ENCODE data around the gene SLC39A11.

SLC39A11 gene

GRCh38 chr17:72754513-72754912, 338.0 kb downstream of the SLC39A11 start:
- Histone ChIP-seq H3K36me3 (ENCODE audit: control insufficient read depth, insufficient read depth, low read length) (no peaks in the 10 kb centered on the region), H3K4me3 (replicated peaks; ENCODE audit: low read depth, low read length) (no peak overlapping the region), H3K27me3 (replicated peaks; ENCODE audit: control insufficient read depth, insufficient read depth, low read length) (no peaks in the 10 kb centered on the region)
- DNase-seq (ENCODE audit: extremely low read depth, insufficient read length) = no peak
- TF ChIP-seq, protein P1, sequence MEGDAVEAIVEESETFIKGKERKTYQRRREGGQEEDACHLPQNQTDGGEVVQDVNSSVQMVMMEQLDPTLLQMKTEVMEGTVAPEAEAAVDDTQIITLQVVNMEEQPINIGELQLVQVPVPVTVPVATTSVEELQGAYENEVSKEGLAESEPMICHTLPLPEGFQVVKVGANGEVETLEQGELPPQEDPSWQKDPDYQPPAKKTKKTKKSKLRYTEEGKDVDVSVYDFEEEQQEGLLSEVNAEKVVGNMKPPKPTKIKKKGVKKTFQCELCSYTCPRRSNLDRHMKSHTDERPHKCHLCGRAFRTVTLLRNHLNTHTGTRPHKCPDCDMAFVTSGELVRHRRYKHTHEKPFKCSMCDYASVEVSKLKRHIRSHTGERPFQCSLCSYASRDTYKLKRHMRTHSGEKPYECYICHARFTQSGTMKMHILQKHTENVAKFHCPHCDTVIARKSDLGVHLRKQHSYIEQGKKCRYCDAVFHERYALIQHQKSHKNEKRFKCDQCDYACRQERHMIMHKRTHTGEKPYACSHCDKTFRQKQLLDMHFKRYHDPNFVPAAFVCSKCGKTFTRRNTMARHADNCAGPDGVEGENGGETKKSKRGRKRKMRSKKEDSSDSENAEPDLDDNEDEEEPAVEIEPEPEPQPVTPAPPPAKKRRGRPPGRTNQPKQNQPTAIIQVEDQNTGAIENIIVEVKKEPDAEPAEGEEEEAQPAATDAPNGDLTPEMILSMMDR (IDR thresholded peaks at IDR 0.05; ENCODE audit: insufficient read depth, low read length, poor library complexity, severe bottlenecking) = no peak

GRCh38 chr17:72751746-72752145, 340.7 kb downstream of the SLC39A11 start:
- H3K36me3 ChIP-seq (ENCODE audit: control insufficient read depth, insufficient read depth, low read length) = no peaks in the 10 kb centered on the region
- TF ChIP-seq, protein P1 (IDR thresholded peaks at IDR 0.05; ENCODE audit: insufficient read depth, low read length, poor library complexity, severe bottlenecking) = no peak
- no peaks in the 10 kb centered on the region for H3K27me3 ChIP-seq (replicated peaks; ENCODE audit: control insufficient read depth, insufficient read depth, low read length)
- no peak for DNase-seq (ENCODE audit: extremely low read depth, insufficient read length)
- no peak overlapping the region for H3K4me3 ChIP-seq (replicated peaks; ENCODE audit: low read depth, low read length)

DNA sequence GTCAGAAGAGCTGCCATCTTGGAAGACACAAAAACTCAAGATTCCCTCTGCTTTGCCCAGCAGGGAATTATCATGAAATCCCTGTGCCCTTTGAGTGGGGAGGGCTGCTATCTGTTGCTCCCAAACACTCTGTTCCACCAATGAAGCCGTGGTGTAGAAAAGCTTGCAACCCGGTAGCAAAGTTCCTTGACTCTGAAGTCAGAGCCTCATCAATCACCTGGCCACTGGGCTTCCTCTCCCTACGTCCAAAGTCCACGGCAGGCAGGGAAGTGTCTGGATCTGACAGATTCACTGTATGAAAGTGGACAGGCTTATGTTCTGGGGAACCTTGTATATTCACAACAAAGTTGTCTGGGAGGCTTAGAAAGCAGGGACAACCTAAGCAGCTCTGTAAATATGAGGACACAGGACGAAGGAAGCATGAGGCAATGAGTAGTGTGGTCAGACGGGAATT, 343.3 kb downstream of the SLC39A11 start:
- no peak overlapping the region for H3K4me3 ChIP-seq (replicated peaks; ENCODE audit: low read depth, low read length)
- H3K27me3 ChIP-seq (replicated peaks; ENCODE audit: control insufficient read depth, insufficient read depth, low read length) = no peaks in the 10 kb centered on the region
- no peak for DNase-seq (ENCODE audit: extremely low read depth, insufficient read length)
- TF ChIP-seq, protein P1 (IDR thresholded peaks at IDR 0.05; ENCODE audit: insufficient read depth, low read length, poor library complexity, severe bottlenecking) = no peak
- H3K36me3 ChIP-seq (ENCODE audit: control insufficient read depth, insufficient read depth, low read length) = no peaks in the 10 kb centered on the region

DNA sequence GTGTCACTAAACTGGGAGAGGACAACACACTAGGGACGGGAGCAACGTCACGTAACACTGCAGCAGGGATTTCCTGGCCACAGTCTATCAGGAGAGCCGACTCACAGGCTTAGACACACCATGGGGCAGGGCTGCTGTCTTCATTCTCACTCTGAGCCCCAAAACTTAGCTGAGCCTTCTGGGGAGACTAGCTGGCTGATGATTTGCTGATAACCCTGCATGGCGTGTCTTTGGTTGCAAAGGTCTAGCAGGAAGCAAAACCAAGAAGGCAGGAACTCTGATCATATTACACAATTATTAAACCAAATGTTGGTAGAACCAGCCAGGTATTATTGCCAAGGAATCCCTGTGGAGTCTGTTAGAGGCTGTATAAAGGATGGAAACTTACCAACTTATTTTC, 345.0 kb downstream of the SLC39A11 start:
- no peaks in the 10 kb centered on the region for H3K27me3 ChIP-seq (replicated peaks; ENCODE audit: control insufficient read depth, insufficient read depth, low read length)
- no peak for DNase-seq (ENCODE audit: extremely low read depth, insufficient read length)
- no peaks in the 10 kb centered on the region for H3K36me3 ChIP-seq (ENCODE audit: control insufficient read depth, insufficient read depth, low read length)
- no peak overlapping the region for H3K4me3 ChIP-seq (replicated peaks; ENCODE audit: low read depth, low read length)
- TF ChIP-seq, protein P1 (IDR thresholded peaks at IDR 0.05; ENCODE audit: insufficient read depth, low read length, poor library complexity, severe bottlenecking) = no peak

DNA sequence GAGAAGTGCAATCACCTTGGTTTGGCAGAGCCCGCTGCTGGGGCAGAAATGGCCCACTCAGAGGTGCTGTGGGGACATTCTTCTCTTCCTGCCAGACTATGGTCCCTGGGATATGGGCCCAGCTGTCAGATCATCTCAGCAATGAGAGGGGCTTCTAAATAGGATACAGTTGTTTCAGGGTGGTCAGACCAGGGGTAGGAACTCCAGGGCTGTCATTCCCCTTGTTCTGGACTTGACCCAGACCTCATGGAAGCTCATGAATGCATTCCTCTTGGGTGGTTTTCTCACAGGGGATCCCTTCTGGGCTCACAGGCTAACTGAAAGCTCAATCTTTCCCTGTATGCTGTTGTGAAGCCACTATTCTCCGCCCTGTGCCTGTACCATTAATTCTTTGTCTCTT, 347.2 kb downstream of the SLC39A11 start:
- H3K27me3 ChIP-seq (replicated peaks; ENCODE audit: control insufficient read depth, insufficient read depth, low read length) = no peaks in the 10 kb centered on the region
- DNase-seq (ENCODE audit: extremely low read depth, insufficient read length) = no peak
- H3K4me3 ChIP-seq (replicated peaks; ENCODE audit: low read depth, low read length) = no peak overlapping the region
- TF ChIP-seq, protein P1 (IDR thresholded peaks at IDR 0.05; ENCODE audit: insufficient read depth, low read length, poor library complexity, severe bottlenecking) = no peak
- H3K36me3 ChIP-seq (ENCODE audit: control insufficient read depth, insufficient read depth, low read length) = no peaks in the 10 kb centered on the region

DNA sequence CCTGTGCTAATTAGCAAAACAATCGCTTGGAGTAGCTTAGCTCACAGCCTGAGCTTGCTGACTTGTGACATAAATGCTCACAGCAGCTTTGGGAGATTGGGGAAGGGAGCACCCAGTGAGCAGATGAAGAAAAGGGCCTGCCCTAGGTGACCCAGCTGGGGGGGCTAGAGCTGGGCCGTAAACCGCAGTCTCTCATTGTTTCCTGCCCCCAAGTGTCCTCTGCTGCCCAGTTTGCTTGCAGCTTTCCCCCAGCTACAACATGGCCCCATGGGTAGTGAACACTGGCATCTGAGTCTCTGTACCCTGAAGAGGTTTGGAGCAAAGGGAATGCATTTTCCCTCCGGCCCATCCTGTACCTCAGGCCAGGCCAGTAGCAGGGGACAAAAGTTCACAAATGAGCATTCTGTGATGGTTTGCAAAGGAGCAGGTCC, 349.4 kb downstream of the SLC39A11 start:
- H3K36me3 ChIP-seq (ENCODE audit: control insufficient read depth, insufficient read depth, low read length) = no peaks in the 10 kb centered on the region
- H3K4me3 ChIP-seq (replicated peaks; ENCODE audit: low read depth, low read length) = no peak overlapping the region
- H3K27me3 ChIP-seq (replicated peaks; ENCODE audit: control insufficient read depth, insufficient read depth, low read length) = no peaks in the 10 kb centered on the region
- DNase-seq (ENCODE audit: extremely low read depth, insufficient read length) = no peak
- TF ChIP-seq, protein P1 (IDR thresholded peaks at IDR 0.05; ENCODE audit: insufficient read depth, low read length, poor library complexity, severe bottlenecking) = no peak
